ENCODE measurements around the gene SEMA4C. TPM values are rescaled to one million over a fixed set of nuclear protein-coding genes. Genes with fewer than 3 reads are reported as not detected.
A peak's percentile ranks its signal among the peaks of the same experiment; 100 is the strongest.

Gene SEMA4C
- total RNA-seq, 1 donor from 2014 or later = 119 TPM

DNA sequence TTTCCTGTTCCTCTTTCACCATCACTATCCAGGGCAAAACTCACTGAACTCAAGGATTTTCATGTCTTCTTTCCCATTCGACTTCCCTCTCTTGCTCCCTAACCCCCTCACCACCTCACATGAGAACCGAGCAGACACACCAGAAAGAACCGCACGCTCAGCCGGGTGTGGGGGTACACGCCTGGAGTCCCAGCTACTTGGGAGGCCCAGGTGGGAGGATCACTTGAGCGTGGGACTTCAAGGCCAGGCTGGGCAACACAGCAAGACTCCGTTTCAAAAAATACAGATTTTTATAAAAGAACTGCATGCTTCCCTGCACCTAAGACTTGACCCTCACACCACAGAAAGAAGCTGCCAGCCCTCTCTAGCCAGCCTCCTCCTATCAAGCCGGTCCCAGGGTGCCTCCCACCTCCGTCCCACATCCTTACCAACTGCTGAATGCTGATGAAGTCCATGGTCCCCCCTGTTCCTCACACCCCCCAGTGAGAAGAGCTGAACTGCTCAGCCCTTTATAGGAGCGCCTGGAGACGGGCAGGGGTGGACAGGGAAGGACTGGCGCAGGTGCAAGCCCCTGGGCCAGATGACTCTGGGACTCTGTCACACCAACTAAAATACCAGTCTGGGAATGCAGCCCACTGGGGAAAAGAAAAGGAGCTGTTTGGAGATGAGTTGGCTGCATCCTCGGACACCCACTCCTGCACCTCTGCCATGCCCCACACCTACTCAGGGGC lies 26.2 kb downstream of the SEMA4C start, which contains the start of gene ANKRD23:
Gene ANKRD23 (minus strand): TSS at position 484 of the 731 bp plus-strand sequence. CDS start 29 bp downstream, at position 455.
- Mint-ChIP-seq H3K4me3 (ENCODE audit: unreplicated experiment) (no peak within 1 kb of the TSS), H3K27ac (ENCODE audit: unreplicated experiment) (no peak within 1 kb of the TSS), H3K36me3 (ENCODE audit: unreplicated experiment) (no peaks in the 10 kb centered on the region), H3K27me3 (ENCODE audit: unreplicated experiment) (peaks cover 2% of the 10 kb centered on the region), H3K9me3 (ENCODE audit: unreplicated experiment) (peaks cover 14% of the 10 kb centered on the region), H3K4me1 (ENCODE audit: low read depth, unreplicated experiment) (peaks cover 25% of the 10 kb centered on the region)
- no peak for DNase-seq
- TF ChIP-seq, protein P1, sequence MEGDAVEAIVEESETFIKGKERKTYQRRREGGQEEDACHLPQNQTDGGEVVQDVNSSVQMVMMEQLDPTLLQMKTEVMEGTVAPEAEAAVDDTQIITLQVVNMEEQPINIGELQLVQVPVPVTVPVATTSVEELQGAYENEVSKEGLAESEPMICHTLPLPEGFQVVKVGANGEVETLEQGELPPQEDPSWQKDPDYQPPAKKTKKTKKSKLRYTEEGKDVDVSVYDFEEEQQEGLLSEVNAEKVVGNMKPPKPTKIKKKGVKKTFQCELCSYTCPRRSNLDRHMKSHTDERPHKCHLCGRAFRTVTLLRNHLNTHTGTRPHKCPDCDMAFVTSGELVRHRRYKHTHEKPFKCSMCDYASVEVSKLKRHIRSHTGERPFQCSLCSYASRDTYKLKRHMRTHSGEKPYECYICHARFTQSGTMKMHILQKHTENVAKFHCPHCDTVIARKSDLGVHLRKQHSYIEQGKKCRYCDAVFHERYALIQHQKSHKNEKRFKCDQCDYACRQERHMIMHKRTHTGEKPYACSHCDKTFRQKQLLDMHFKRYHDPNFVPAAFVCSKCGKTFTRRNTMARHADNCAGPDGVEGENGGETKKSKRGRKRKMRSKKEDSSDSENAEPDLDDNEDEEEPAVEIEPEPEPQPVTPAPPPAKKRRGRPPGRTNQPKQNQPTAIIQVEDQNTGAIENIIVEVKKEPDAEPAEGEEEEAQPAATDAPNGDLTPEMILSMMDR (IDR thresholded peaks at IDR 0.05; ENCODE audit: partially characterized antibody, unreplicated experiment) = no peak

DNA sequence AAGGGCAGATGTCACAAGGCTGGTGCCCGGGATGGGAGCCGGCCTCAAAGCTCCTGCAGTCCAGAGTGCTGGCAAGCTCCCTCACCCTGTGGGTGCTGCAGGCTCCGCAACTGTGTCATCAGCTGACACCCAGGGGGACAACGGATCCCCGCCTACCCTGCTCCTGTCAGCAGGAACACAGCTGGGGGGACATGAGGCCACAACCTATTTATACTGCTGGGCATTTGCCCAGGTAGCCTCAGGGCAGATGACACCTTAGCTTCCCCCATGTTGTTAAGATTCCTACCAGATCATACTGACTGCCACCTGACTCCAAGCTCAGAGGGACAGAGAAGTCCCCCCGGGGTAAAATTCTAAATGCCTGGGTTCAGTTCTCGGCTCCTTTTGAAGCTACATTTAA lies 27.3 kb downstream of the SEMA4C start:
- no peak for DNase-seq
- no peak overlapping the region for H3K27ac Mint-ChIP-seq (ENCODE audit: unreplicated experiment)

DNA sequence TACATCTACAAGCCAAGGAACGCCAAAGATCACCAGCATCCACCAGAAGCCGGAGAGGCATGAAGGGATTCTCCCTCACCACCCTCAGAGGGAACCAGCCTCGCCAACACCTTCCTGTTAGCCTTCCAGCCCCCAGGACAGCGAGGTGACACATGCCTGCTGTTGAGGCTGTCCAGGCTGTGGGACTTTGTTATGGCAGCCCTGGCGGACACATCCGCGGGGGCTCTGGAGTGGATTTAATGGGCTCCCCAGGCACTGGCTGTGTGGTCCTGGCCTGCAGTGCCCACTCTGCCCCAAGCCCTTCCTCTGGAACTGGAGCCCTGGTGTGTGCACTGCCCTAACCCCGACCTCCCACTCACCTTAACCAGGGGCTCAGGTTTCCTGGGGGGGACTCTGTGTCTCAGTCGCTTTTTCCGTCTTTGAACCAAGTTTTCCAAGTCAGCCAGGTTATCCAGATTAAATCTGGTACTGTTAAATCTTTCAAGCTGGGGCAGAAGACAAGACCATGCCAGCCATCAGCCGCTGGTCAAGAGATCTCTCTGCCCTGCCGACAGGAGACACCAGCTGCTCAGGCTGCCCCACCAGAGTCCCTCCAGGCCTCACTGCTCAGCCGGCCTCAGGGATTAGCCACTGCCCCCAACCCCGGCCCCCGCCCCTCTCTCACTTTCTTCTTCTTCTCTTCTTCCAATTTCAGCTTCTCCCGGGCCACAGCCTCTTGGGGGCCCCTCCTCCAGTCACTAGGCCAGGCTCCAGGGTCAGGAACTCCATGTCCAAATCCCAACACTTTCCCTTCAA lies 28.0 kb downstream of the SEMA4C start:
- no peak overlapping the region for H3K4me3 Mint-ChIP-seq (ENCODE audit: unreplicated experiment)

More for the DNA sequence above, 27.3 kb downstream of the SEMA4C start:
- TF ChIP-seq, protein P1 (IDR thresholded peaks at IDR 0.05; ENCODE audit: partially characterized antibody, unreplicated experiment) = no peak
- H3K9me3 Mint-ChIP-seq (ENCODE audit: unreplicated experiment) = peaks cover 11% of the 10 kb centered on the region
- H3K27me3 Mint-ChIP-seq (ENCODE audit: unreplicated experiment) = peaks cover under 1% of the 10 kb centered on the region
- H3K4me1 Mint-ChIP-seq (ENCODE audit: low read depth, unreplicated experiment) = peaks cover 22% of the 10 kb centered on the region
- H3K36me3 Mint-ChIP-seq (ENCODE audit: unreplicated experiment) = no peaks in the 10 kb centered on the region
- no peak overlapping the region for H3K4me3 Mint-ChIP-seq (ENCODE audit: unreplicated experiment)

DNA sequence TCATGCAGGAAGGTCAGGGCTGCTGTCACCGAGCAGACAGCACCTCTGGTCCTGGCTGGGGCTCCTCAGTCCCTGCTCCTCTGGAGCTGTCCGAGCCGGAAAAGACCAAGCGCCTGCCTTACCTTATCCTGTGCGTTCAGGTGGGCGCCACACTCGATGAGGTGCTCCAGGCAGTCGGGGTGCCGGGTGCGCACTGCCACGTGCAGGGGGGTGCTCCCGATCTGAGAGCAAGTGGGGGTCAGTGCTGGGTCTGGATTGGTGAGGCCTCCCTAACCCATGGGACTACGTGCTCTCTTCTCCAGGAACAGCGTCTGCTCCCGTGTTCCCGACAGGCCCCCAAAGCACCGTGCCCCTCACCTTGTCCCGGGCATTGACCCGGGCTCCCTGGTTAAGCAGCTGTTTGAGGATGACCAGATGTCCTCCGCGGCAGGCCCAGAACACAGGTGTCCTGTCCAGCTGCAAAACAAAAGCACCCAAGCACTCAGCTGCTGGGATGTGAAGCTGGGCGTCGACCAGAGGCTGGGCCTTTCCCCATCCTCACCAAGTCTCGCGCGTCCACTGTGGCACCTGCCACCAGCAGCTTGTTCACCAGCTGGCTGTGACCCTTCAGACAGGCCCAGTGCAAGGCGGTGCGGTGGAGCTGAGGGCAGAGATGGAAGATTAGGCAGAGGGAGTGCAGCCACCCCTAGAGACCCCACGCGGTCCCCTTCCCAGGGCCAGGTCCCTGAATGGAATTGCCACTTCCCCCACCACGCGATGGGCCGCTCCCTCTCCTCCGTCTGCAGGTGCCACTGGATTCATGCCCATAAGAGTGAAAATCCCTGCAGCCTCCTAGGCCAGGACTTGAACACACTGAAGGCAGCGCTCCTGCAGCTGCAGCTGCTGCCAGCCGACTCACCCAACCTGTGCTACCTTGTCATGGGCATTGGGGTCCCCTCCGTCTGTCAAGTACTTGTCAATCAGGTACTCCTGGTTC lies 29.7 kb downstream of the SEMA4C start:
- TF ChIP-seq, protein P1 (IDR thresholded peaks at IDR 0.05; ENCODE audit: partially characterized antibody, unreplicated experiment) = no peak
- Mint-ChIP-seq H3K9me3 (ENCODE audit: unreplicated experiment) (peaks cover 13% of the 10 kb centered on the region), H3K36me3 (ENCODE audit: unreplicated experiment) (no peaks in the 10 kb centered on the region), H3K27ac (ENCODE audit: unreplicated experiment) (peak overlapping the region; percentile 43), H3K4me3 (ENCODE audit: unreplicated experiment) (no peak overlapping the region), H3K27me3 (ENCODE audit: unreplicated experiment) (peaks cover 3% of the 10 kb centered on the region), H3K4me1 (ENCODE audit: low read depth, unreplicated experiment) (peaks cover 19% of the 10 kb centered on the region)
- DNase-seq = peak; percentile 30

More for the DNA sequence above, 28.0 kb downstream of the SEMA4C start:
- H3K27me3 Mint-ChIP-seq (ENCODE audit: unreplicated experiment) = peaks cover 3% of the 10 kb centered on the region
- no peaks in the 10 kb centered on the region for H3K36me3 Mint-ChIP-seq (ENCODE audit: unreplicated experiment)
- TF ChIP-seq, protein P1 (IDR thresholded peaks at IDR 0.05; ENCODE audit: partially characterized antibody, unreplicated experiment) = no peak
- no peak for DNase-seq
- H3K9me3 Mint-ChIP-seq (ENCODE audit: unreplicated experiment) = peaks cover 13% of the 10 kb centered on the region
- H3K4me1 Mint-ChIP-seq (ENCODE audit: low read depth, unreplicated experiment) = peaks cover 19% of the 10 kb centered on the region
- no peak overlapping the region for H3K27ac Mint-ChIP-seq (ENCODE audit: unreplicated experiment)

All from glutamatergic neuron (in vitro differentiated cells).